GM18502 (cell line): ENCODE data around the gene SLC16A7.

Source experiments
- ATAC-seq: cut with Tn5 transposase; IDR thresholded peaks from one replicate; pipeline ENCODE4 v1.9.1; 2021; ENCODE audit warnings: mild to moderate bottlenecking; ENCODE audit not compliant: unreplicated experiment, poor library complexity

Gene SLC16A7

GRCh38 chr12:59660921-59661597 lies 65.2 kb downstream of the SLC16A7 start:
- no peak for ATAC-seq

GRCh38 chr12:59664495-59664894 lies 68.7 kb downstream of the SLC16A7 start:
- ATAC-seq, result no peak

GRCh38 chr12:59665701-59666100 lies 69.9 kb downstream of the SLC16A7 start:
- ATAC-seq, result no peak

DNA sequence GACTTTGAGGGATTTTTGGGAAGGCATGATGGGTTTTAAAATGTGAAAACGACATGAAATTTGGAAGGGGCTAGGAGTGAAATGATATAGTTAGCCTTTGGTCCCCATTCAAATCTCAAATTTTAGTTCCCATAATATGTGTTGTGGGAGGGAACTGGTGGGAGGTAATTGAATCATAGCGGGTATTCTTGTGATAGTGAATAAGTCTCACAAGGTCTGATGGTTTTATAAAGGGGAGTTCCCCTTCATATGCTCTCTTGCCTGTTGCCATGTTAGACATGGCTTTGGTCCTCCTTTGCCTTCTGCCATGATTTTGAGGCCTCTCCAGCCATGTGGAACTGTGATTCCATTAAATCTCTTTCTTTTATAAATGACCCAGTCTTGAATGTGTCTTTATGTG lies 72.8 kb downstream of the SLC16A7 start:
- no peak for ATAC-seq

DNA sequence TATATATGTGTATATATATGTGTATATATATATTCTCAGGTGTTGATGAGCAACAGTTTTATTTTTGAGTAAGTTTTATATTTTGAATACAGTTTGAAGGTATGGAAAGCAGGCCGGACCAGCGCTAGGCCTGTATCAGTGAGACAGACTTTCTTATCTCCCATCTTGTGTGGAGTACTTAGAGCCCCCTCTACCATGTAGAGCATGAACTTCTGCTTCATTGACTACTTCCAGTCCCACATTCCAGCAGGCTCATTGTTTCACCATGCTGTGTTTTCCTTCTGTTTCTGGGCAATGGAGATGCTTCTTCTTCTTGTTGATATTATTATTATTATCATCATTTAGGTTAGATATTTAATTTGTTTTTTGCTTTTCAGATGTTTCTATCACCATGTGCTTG lies 76.4 kb downstream of the SLC16A7 start:
- no peak for ATAC-seq

- ATAC-seq, result no peak
Observed at GRCh38 chr12:59675461-59675860, 79.6 kb downstream of the SLC16A7 start.

DNA sequence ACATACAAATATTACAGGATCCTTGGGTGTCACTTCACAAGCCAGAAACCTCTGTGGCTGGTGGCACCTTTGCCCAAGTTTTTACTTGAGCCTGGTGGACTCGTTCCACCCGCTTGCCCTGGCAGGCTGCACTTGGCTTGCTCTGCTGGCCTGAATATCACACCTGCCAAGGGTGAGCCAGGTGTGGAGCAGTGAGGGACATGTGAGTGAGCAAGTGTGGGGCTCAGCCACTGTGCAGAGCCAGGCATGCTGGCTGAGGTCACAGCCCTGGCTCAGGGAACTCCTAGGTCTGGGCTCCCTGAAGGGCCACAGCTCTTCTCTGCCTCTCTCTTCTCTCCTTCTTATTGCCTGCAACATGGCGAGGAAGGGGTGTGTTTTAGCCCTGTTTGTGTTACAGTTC lies 82.0 kb downstream of the SLC16A7 start:
- no peak for ATAC-seq

GRCh38 chr12:59678759-59679411 lies 83.1 kb downstream of the SLC16A7 start:
- no peak for ATAC-seq

DNA sequence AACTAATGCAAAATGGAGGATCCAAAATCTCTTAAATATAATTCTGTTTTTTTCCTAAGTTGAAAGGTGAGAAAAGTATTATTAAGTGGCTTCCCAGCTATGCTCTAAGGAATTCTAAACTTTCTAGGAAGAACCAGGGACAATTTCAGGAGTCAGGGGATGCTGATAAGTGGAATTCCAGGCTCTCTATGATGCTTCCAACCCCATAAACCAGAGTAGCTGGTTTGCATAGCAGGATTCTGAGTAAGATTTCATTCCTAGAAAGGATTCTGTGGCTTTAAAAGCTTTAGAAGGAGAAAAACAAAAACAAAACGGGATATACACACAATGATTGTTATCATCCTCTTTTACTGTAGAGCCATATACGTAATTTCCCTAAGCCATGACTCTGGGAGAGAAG lies 93.9 kb downstream of the SLC16A7 start:
- no peak for ATAC-seq

DNA sequence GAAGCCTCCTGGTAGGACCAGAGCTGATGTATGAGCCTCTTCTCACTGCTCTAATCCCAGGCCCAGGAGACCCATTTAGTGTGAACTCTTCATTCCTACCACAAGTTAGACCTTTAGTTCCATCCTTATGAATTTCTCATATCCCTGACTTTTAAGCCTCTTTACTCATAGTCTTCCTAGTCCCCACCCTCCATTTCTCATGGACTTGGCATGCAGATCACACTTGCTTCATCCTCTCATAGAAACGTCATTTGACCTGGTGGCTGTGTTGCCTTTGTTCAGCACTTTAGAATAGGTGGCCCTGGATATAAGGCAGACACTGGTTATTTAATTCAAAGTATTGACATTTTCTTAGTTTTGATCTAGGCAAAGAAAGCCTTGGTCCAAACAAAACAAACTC lies 99.5 kb downstream of the SLC16A7 start:
- ATAC-seq, result no peak

DNA sequence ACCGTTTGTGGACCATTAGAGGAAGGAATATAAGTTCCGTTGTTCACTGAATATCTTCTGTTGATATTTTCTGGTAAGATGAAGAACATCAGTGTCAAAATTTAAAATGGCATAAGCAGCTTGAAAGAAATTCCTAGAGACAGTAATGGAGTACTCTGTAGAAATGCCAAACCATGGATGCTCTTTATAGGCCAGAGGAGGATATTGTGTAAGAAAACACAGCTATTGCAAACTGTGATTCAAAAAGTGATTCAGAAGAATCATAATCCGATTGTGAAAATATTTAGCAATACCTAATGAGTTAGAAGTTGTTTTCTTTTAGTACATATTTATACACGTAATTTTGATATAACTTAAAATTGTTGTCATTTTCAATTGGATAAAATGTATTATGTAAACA lies 102.8 kb downstream of the SLC16A7 start:
- no peak for ATAC-seq

- ATAC-seq, result no peak
Observed at GRCh38 chr12:59699421-59700152, 103.8 kb downstream of the SLC16A7 start.

GRCh38 chr12:59700153-59700450 lies 104.3 kb downstream of the SLC16A7 start:
- no peak for ATAC-seq

- no peak for ATAC-seq
Observed at GRCh38 chr12:59708064-59708463, 112.2 kb downstream of the SLC16A7 start.

GRCh38 chr12:59708484-59708883 lies 112.7 kb downstream of the SLC16A7 start:
- ATAC-seq, result no peak

- no peak for ATAC-seq
Observed at GRCh38 chr12:59710004-59710628, 114.3 kb downstream of the SLC16A7 start.

- ATAC-seq, result no peak
Observed at GRCh38 chr12:59710964-59711363, 115.1 kb downstream of the SLC16A7 start.

GRCh38 chr12:59715434-59715833 lies 119.6 kb downstream of the SLC16A7 start:
- no peak for ATAC-seq

DNA sequence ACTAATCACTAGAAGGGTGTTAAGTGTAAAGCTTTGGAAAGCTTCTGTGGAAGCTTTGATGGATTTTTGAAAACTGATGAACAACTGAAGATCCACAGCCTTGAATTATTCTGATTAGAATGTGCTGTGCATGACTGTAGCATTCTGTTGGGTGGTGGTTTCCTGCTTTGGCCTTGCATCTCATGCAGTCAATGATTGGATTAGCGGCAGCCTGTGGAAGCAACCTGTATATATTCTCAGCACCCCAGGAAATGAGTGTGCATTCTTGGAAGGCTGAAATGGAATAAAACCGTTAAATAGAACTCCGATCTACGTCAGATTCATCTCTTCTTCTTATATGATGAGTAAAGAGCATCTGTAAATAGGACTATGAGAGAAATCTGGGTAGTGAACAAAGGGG lies 120.2 kb downstream of the SLC16A7 start:
- ATAC-seq, result no peak

DNA sequence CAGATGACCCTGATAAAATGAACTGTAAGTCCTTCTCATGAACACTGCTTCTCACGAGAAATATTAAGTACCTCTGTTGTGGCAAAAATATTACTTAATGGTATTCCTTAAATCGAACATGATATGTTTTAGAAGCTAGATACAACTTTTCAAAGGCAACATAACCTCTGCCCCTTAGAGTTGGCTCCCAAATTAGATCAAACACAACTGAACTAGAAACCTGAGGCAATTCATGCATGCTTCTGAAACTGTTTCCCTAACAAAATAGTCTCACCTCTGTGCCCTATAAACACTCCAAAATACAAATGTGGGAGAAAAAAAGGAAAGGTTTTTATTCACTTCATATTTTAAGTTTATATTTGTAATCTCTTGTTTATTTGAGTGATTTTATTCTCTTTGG lies 121.6 kb downstream of the SLC16A7 start:
- ATAC-seq, result no peak

GRCh38 chr12:59719701-59720100 lies 123.9 kb downstream of the SLC16A7 start:
- ATAC-seq, result no peak
